Measurements from ENCODE around the gene RMND5A. TPM values are rescaled to one million over a fixed set of nuclear protein-coding genes. Genes with fewer than 3 reads are reported as not detected.
"Not testable (repeated sequence)": the region's sequence is repeated elsewhere in the genome, so short reads cannot be mapped to it uniquely, and the experiment has no call there.

Gene RMND5A
- total RNA-seq (2014; rRNA removed; shearing (Covaris generic)), result 33.1 and 39.6 TPM in 2 replicates

GRCh38 chr2:86719637-86720539 lies at the start of gene RMND5A:
RMND5A (plus strand) TSS chr2:86720291; CDS start chr2:86720668, 377 bp downstream.
- DNase-seq (ENCODE audit: low spot score), result peak; percentile 81

- DNase-seq (ENCODE audit: low spot score), result no peak
Observed at GRCh38 chr2:86671337-86671981, 48.6 kb upstream of the RMND5A start.

GRCh38 chr2:86672027-86672545 lies 48.0 kb upstream of the RMND5A start:
- no peak for DNase-seq (ENCODE audit: low spot score)

- no peak for DNase-seq (ENCODE audit: low spot score)
Observed at GRCh38 chr2:86673011-86673410, 47.1 kb upstream of the RMND5A start.

GRCh38 chr2:86673986-86674670 lies 46.0 kb upstream of the RMND5A start:
- no peak for DNase-seq (ENCODE audit: low spot score)

GRCh38 chr2:86675104-86675503 lies 45.0 kb upstream of the RMND5A start:
- DNase-seq (ENCODE audit: low spot score), result no peak

- DNase-seq (ENCODE audit: low spot score), result peak; percentile 78
Observed at GRCh38 chr2:86675511-86676015, 44.5 kb upstream of the RMND5A start.

GRCh38 chr2:86677816-86678215 lies 42.3 kb upstream of the RMND5A start:
- DNase-seq (ENCODE audit: low spot score), result no peak

- no peak for DNase-seq (ENCODE audit: low spot score)
Observed at GRCh38 chr2:86679036-86679435, 41.1 kb upstream of the RMND5A start.

- DNase-seq (ENCODE audit: low spot score), result no peak
Observed at GRCh38 chr2:86685351-86685750, 34.7 kb upstream of the RMND5A start.

GRCh38 chr2:86686460-86686859 lies 33.6 kb upstream of the RMND5A start:
- DNase-seq (ENCODE audit: low spot score), result no peak

- DNase-seq (ENCODE audit: low spot score), result no peak
Observed at GRCh38 chr2:86686905-86687304, 33.2 kb upstream of the RMND5A start.

GRCh38 chr2:86695053-86695691 lies 24.9 kb upstream of the RMND5A start:
- DNase-seq (ENCODE audit: low spot score), result peak; percentile 52

GRCh38 chr2:86697551-86698104 lies 22.5 kb upstream of the RMND5A start:
- DNase-seq (ENCODE audit: low spot score), result no peak

- no peak for DNase-seq (ENCODE audit: low spot score)
Observed at GRCh38 chr2:86700690-86701089, 19.4 kb upstream of the RMND5A start.

- peak; percentile 90 for DNase-seq (ENCODE audit: low spot score)
Observed at GRCh38 chr2:86703704-86704361, 16.3 kb upstream of the RMND5A start.

- peak; percentile 86 for DNase-seq (ENCODE audit: low spot score)
Observed at GRCh38 chr2:86704459-86704971, 15.6 kb upstream of the RMND5A start.

- no peak for DNase-seq (ENCODE audit: low spot score)
Observed at GRCh38 chr2:86706220-86706619, 13.9 kb upstream of the RMND5A start.

- DNase-seq (ENCODE audit: low spot score), result no peak
Observed at GRCh38 chr2:86706935-86707334, 13.2 kb upstream of the RMND5A start.

- DNase-seq (ENCODE audit: low spot score), result not testable (repeated sequence)
Observed at GRCh38 chr2:86708126-86708525, 12.0 kb upstream of the RMND5A start.
